HL-60/S4 (cell line): Measurements from ENCODE around the gene SIPA1L3.

Experiments used
- in situ Hi-C: fragments of 300-500 bp; cut with MboI; formaldehyde crosslinking; loops from 2 replicates; pipeline ENCODE4 v1.14.3; 2022; ENCODE audit warnings: low sequenced_read_pairs

The SIPA1L3 gene

DNA sequence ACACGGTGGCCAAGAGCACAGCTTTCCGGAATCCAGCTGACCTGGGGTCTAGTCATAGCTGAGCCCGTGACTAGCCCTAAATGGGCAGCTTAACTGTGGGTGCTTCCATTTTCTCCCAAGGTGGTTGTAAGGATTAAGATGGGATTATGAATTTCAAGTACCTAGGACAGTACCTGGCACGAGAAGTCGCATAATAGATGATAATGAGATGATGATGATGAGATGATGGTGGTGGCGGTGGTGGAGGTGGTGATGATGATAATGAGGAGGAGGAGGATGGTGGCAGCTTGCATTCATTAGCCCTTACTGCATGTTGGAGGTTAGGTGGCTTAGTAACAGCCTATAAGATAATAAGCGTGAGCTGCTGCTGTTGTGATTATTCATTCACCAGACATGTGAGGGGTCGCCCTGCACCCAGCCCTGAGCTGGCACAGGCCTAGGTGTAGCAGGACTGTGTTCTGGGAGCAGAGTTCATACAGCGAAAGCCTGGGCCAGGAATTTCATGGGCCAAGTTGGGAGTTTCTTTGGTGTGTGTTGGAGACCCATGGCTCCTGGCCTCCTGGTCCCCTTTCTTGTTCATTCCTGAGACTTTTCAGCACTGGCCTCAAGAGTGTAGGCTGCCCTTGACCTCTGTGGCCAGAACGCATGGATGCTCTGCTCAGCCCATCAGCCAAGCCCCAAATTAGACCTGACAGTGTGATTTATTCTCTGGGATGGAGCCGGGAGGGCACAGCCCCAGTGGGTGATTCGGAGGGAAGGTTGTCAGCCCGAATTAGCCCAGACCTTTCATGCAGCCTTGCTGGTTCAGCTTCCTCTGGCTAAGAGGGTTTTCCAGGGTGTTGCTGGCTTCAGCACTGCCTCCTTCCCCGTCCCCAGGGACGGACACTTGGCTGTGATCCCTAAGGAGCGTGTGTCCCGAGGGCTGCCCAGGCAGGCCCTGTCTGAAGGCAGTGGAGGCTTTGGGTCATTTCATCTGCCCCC lies 128.8 kb downstream of the SIPA1L3 start:
- in situ Hi-C loops = no loop called here

DNA sequence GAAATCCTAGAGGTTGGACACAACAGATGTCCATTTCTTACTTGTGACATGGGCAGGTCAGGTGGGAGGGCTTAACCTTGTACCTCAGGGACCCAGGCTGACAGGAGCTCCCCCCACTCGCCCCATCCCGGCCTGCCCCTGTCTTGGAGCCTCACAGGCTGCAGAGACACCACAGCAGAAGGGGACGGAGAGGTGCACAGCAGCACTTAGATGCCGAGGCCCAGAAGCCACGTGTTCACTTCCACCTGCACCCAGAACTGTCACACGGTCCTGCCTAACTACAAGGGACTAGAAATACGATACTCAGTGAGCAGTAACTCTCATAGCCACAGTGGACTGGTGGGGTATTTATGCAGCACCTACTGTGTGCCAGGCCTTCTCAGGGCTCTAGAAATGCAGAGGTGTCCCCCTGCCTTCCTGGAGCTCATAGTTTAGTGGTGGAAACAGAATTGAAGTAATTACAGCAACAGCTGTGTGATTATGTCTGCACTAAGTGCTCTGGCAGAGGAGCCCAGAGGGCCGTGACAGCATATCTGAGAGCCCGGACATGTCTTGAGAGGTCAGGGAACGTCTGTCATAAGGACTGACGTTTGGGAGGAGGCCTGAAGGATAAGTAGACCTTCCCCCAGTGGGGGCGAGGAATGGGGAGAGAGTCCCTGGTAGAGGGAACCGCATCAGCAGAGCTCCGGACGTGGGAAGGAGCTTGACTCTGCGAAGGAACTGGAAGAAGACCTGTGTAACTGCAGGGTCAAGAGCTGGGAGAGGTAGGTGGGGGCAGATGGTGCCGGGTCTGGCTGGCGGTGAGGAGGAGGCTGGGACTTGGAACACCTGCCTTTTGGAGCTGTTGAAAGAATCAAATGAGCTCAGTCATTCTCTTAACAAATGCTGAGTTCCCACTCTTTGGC lies 130.0 kb downstream of the SIPA1L3 start:
- in situ Hi-C loops = no loop called here

DNA sequence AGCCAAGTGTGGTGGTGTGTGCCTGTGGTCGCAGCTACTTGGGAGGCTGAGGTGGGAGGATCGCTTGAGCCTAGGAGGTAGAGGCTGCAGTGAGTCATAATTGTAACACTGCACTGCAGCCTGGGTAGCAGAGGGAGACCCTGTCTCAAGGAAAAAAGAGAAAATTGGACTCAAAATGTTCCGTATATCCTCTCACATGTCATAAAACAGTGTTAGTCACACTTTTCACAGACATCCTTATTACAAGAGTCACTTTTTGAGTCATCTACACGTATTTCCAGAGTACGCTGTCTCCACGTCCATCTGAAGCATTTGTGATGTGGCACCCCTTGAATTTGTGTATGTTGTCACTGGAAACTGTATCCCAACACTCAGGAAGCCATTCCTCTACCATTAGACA lies 133.0 kb downstream of the SIPA1L3 start:
- in situ Hi-C loops = no loop called here

DNA sequence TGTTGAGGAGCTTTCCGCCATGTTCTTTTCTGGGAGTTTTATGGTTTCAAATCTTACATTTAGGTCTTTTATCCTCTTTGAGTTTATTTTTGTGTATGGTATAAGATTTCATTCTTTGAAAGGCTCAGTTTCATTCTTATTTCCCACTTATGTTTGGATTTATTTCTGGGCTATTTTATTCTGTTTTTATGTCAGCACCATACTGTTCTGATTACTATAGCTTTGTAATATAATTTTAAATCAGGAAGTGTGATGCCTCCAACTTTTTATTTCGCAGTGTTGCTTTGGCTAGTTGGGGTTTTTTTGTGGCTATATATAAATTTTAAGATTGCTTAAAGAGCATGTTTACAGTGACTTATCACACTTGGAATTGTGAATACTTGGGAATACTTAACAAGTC lies 135.1 kb downstream of the SIPA1L3 start:
- in situ Hi-C loops = no loop called here

DNA sequence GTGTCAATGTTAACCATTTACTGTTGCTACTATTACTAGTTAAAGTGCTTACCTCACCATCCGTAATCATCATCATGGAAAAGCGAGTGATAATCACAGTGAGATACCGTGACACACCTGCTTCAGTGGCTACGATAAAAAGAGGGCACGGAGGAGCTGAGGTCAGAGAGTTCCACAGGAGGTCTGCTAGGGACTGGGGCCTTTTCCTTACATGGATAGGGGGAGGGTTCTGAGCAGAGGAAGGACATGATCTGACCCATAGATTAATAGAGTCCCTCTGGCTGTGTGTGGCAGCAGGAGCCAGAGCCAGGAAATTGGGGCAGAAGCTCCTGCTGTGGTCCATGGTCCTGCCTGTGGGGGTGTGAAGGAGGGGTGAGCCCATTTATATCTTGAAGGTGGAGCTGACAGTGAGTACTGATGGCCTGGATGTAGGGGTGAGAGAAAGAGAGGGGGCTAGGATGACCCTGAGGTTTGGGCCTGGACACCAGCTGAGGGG lies 136.7 kb downstream of the SIPA1L3 start:
- in situ Hi-C loops = no loop called here

DNA sequence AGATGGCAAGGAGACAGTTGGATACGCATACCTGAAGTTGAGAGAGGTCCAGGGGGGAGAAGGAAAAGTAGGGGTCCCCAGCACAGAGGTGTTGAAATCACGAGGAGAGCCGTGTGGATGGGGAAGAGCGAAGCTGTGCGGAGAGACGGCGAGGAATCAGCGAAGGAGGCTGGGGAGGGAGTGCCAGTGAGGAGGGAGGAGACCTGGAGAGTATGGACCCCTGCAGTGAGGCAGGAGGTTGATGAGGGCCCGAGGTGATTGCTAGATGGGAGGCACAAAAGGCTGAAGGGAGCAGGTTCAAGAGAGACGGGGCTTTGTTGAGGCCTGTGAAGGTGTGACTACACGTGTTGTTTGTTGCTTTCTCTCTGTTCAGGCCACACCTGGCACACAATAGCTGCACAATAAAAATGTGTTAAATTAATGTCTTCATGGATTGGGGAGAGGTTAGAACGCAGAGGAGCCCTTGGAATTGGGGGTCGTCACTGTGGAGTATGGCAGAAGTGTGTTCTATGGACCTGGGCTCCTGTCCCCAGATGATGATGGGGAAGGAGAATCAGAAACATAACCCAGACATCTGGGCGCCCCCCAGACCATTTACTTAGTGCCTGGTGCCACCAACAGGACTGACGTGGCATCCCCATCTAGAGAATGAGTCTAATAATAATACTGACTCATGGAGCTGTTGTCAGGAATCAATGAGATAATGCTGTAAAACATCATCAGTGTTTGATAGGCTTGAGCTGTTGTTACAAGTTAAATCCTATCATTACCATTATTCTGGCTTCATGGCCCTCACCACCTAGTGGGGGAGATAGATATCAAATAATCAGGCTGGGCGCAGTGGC lies 137.5 kb downstream of the SIPA1L3 start:
- in situ Hi-C loops = no loop called here

DNA sequence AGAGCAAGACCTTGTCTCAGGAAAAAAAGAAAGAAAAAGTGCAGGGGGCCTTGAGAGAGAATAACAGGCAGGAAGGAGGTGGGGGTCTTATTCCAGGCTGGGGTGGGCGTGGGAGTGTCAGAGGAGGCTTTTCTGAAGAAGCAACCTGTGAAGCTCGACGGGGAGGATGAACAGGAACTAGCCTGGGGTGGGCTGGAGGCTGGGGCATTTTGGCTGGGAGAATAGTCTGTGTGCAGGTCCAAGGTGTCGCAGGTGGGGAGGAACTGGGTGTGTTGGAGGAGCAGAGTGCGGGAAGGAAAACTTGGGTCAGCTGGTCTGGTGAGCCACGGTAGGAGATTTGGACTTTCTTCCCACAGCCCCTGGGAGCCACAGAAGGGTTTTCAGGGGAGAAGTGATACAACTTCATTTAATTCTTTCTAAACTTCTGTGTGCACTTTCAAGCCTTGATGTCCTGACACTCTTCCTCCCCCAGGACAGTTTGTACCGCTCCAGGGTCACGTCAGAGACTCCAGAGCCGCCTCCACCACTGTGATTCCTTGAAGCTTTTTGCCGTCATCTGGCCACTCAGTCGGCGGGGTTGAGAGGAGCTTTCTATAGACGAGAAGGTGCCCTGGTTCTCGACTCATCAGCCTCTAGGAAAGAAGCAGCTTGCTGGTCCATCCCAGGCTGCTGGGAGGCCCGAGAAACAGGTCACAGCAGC lies 138.7 kb downstream of the SIPA1L3 start:
- in situ Hi-C loops = no loop called here

DNA sequence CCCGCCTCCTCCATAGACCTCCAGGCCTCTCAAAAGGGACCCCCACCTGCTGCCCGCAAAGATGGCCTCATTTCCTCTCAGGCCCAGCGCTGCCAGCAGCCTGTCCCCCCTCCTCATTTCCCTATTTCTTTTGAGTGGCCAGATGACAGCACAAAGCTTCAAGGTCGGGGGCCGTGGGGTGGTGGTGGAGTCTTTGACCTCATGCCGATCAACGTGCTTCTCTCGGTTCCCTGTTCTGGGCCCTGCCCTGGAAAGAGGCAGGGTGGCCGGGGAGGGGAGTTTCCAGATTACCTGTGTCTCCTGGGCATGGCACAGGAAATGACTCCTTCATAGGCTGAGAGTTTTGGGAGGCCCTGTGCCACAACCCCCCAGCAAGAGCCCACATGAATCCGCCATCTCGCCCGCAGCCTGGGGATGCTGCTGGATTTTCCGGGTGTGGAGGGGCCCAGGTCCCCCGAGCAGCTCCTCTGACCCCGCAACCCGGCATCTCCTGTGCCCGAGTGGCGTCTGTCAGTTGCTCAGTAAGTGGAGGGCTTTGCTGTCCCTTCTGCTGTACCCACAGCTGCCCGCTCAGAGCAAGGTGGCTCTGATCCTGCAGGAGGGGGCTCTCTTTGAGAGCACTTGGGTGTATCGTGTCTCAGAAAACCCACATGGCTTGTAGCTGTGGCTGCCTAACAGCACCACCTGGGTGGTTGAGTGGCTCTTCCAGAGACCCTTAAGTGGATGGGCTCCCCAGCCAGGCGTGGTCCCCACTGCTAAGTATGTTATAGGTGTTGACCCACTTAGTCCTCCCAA lies 139.4 kb downstream of the SIPA1L3 start:
- in situ Hi-C loops = no loop called here

DNA sequence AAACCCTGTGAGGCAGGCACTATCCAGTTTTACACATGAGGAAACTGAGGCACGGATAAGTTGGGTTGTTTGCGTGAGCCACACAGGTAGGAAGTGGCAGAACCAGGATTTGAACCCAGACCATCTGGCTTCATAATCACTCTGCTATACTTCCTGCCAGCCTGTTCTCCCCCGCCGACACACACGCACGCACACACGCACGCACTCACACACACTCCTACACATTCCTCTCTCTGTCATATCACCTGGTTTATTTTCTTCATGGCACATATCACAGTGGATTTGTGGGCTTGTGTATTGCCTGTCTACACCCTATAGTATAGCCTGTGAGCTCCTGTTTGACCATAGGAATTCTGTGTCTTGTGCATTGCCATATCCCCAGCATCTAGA lies 140.0 kb downstream of the SIPA1L3 start:
- in situ Hi-C loops = no loop called here

DNA sequence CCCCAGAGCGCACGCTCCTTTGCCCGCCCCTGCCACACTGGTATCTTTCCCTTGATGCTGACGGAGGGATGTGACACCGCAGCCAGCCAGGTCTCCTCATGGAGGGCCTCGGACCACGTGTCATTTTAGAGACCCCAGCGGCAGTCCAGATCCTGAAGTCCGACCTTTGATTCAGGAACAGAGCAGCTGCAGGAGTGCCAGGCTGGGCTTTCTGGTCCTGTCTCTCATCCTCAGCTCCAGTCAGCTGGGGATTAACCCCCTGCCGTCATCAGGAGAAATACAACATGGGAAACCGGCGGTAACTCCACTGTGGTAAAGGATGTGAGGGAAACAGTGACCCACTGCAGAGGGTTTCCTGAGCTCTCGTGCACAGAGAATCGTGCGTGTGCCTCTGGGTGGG lies 140.6 kb downstream of the SIPA1L3 start:
- in situ Hi-C loops = no loop called here

DNA sequence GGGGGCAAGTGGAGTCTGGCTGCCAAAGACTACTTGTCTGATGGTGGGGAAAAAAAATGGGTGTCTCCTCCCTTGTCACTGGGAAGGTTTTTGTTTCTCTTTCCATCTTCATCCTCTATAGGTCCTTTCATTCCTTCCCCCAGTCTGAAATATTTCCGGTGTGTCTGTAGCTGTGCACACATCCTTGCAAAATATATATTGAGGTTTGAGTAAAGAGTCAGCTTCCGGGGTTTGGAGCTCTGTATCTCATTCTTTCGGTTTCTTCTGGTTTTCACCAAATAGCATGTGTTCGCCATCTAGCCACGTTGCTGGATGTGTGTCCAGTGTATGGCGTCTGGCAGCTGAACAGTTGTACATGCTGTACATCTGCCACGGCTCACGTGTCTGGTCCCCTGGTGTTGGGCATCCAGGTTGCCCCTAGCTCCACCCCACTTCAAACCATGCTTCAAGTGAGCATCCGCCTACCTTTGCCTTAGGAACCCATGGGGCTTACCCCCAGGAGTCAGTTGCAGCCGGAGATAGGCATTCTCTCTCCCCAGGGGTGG lies 142.2 kb downstream of the SIPA1L3 start:
- in situ Hi-C loops = no loop called here

DNA sequence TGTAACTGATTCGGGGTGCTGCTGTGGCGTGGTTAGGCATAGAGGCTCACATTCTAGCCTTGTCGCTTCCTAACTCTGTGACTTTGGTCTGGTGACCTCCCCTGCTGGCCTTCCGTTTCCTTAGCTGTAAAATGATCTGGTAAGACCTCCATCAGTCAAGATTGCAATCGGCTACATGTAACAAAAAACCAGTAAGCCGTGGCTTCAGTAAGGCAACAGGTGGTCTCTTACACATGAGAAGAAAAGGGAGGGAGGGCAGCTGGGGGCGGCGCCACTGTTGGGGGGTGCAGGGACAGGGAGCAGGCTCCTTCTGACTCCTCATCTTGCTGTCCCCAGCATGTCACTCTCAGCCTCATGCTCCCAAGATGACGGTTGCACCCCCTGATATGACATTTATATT lies 148.0 kb downstream of the SIPA1L3 start:
- in situ Hi-C loops = no loop called here

DNA sequence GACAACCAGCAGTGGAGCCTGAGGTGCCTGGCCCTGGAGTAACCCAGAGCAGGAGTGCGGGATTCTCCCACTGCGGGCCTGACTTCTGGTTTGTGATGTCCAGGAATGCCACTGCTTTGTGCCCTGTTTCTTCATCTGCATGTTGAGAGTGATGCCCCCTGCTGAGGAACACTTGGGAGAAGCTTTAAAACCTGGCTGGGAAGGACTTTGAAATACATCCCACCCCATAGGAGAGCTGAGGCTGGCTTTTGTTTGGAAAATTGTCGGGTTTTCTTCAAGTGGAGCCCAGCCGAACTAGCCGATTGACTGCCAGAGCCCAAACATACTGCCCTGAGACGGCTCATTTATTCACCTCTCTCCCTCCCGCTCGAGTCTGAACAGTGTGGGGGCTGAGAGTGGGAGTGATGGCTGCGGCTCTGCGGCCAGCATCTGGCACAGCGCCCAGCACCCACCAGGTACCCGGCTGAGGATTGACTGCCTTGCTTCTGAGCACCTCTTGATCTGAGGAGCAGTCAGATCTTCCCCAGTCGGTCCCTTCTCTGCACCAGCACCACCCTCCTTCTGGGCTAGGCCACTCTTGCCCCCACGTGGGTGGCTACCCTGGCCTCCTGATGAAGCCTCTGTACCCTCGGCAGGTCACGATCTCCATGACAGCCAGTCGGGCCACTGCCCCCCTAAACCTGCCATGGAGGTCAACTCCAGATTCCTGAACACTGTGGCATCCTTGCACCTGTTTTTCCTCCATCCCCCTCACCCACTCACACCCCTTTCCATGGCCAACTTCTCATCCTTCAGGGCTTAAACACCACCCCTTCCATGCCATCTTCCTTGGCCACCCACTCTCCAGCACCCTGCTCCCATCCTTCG lies 148.9 kb downstream of the SIPA1L3 start:
- in situ Hi-C loops = no loop called here

DNA sequence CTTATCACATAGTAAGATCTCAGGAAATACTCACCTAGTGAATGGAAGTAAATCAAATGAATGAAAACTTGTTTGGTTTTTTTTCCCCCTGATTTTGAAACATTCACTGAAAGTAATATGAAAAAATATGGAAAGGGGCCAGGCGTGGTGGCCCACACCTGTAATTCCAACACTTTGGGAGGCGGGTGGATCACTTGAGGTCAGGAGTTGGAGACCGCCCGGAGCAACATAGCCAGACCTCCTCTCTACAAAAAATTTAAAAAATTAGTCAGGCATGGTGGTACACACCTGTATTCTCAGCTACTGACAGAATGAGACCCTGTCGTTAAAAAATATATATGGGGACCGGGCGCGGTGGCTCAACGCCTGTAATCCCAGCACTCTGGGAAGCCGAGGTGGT lies 149.6 kb downstream of the SIPA1L3 start:
- in situ Hi-C loops = no loop called here

DNA sequence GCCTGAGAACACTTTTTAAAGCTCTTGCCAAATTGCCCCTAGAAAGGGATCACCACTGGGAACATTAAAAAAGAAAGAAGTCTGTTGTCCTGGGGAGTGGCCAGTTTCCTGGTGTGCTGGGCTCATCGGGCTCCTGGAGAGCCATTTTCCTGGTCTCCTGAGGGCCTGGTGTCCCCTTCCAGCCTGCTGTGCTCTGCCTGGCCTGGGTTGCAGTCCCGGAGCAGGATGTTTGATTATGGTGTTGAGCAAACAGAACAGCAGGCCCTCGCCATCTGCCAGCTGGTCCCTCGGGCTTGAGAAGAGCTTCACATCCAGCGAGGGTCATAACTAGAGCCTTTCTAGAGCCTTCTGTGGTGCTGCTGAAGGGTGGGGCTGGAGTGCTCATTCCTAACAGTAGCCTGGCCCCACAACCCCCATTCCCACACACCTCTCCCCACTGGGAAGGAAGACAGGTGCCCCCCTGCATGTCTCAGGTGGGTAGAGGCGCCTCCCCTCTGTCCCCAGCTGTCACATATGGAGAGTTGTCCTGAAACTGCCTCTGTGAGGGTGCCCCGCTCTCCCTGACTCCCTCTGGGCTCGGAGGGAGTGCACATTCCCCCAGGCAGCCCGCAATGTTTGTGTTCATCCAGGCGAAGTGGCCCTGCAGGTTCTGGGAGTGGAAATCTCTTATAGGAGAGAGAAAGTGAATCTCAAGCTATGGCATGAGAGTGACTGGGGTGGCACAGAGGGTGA lies 151.1 kb downstream of the SIPA1L3 start:
- in situ Hi-C loops = no loop called here

DNA sequence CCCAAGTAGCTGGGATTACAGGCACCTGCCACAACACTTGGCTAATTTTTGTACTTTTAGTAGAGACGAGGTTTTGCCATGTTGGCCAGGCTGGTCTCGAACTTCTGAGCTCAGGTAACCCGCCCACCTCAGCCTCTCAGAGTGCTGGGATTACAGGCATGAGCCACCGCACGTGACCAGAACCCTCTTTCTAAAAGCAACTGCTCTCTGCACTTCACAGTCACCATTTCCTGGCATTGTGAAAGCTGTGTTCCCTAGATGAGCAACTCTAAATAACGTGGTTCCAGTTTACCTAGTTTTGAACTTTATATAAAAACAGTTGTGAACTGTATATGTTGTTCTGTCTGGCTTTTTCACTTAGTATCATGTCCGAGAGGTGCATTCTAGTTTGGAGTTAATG lies 152.9 kb downstream of the SIPA1L3 start:
- in situ Hi-C loops = no loop called here

DNA sequence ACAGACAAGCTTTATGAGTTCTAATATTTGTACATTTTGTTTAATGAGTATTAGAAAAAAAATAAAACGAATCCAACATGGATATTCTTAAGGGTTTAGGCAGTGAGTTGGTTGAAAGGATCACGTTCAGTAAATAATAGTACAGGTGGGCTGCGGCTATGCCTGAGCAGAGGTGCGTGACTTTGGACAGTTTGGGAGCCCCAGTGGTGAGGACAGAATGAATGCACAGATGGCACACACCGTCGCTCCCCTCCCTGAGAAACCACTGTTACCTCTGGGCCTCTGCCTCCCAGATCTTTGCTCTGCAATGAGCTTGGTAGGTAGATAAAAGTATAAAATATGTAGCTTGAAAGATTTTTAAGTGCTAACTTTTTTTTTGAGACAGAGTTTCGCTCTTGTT lies 153.3 kb downstream of the SIPA1L3 start:
- in situ Hi-C loops = no loop called here
